WI38 (cell line): ENCODE data around the gene UNC5B.

ENCODE experiments used
- H3K4me3 ChIP-seq: 2 replicates; pipeline ENCODE4 v1.5.1; 2011; ENCODE audit warnings: low read depth, mild to moderate bottlenecking, control low read depth, low read length
- CTCF ChIP-seq: IDR thresholded peaks from 2 replicates; pipeline ENCODE4 v1.5.1; 2012; ENCODE audit warnings: low read depth, mild to moderate bottlenecking, control low read depth, low read length

UNC5B gene

GRCh38 chr10:71222601-71223346 lies 10.4 kb downstream of the UNC5B start:
- no peak overlapping the region for H3K4me3 ChIP-seq
- TF ChIP-seq CTCF: no peak

GRCh38 chr10:71223347-71224058 lies 11.1 kb downstream of the UNC5B start:
- no peak overlapping the region for H3K4me3 ChIP-seq
- TF ChIP-seq CTCF: no peak

GRCh38 chr10:71225291-71226058 lies 13.1 kb downstream of the UNC5B start:
- no peak overlapping the region for H3K4me3 ChIP-seq
- TF ChIP-seq CTCF: no peak

- no peak for TF ChIP-seq CTCF
- no peak overlapping the region for H3K4me3 ChIP-seq
These were observed 16.7 kb downstream of the UNC5B start for GRCh38 chr10:71228875-71229675.

GRCh38 chr10:71229726-71230655 lies 17.6 kb downstream of the UNC5B start:
- no peak overlapping the region for H3K4me3 ChIP-seq
- TF ChIP-seq CTCF: no peak

GRCh38 chr10:71230656-71231025 lies 18.3 kb downstream of the UNC5B start:
- no peak overlapping the region for H3K4me3 ChIP-seq
- no peak for TF ChIP-seq CTCF
